Measurements from ENCODE around the gene CAPZB. TPM values are rescaled to one million over a fixed set of nuclear protein-coding genes. Genes with fewer than 3 reads are reported as not detected.

CAPZB gene
- total and polyA plus RNA-seq, 12 donors, result 99.7 to 386 (median 164) TPM

DNA sequence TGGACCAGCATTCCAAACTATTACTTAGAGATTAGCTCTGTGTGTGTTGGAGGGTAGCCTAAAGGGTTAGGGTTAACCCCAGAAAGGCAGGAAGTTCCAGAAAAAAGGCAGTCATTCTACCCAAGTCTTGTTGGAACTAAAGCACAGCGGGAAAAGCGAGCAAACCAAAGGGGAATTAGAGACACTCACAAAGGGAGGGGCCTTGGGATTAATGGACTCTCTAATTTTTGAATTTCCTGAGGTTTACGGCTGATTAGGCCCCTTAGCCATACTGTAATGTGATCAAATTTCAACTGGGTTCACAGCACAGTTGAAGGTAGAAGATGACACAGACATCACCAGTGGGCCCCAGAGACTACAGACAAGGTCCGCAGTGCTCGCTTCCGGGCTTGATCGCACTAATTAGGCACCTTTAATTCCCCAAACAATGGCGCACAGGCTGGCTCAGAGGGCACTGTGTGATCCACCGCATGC is 28.3 kb downstream of the CAPZB start:
- H3K27me3 ChIP-seq, result no peaks in the 10 kb centered on the region
- no peaks in the 10 kb centered on the region for H3K36me3 ChIP-seq (replicated peaks in 1 of 2)
- H3K9me3 ChIP-seq (replicated peaks in 1 of 3), result no peaks in the 10 kb centered on the region
- H3K4me3 ChIP-seq, result no peak overlapping the region
- no peak for DNase-seq
- H3K27ac ChIP-seq, result peak overlapping the region in 2 of 5 donors; percentile 38
- peaks cover 29 to 92% of the 10 kb centered on the region in 2 donors for H3K4me1 ChIP-seq (replicated peaks in 1 of 2)
- intact Hi-C loops (cut with DNase I), result no loop called here
- TF ChIP-seq, protein P1, sequence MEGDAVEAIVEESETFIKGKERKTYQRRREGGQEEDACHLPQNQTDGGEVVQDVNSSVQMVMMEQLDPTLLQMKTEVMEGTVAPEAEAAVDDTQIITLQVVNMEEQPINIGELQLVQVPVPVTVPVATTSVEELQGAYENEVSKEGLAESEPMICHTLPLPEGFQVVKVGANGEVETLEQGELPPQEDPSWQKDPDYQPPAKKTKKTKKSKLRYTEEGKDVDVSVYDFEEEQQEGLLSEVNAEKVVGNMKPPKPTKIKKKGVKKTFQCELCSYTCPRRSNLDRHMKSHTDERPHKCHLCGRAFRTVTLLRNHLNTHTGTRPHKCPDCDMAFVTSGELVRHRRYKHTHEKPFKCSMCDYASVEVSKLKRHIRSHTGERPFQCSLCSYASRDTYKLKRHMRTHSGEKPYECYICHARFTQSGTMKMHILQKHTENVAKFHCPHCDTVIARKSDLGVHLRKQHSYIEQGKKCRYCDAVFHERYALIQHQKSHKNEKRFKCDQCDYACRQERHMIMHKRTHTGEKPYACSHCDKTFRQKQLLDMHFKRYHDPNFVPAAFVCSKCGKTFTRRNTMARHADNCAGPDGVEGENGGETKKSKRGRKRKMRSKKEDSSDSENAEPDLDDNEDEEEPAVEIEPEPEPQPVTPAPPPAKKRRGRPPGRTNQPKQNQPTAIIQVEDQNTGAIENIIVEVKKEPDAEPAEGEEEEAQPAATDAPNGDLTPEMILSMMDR (IDR thresholded peaks at IDR 0.05), result no peak
- TF ChIP-seq POLR2A (IDR thresholded peaks at IDR 0.05), result no peak
- 63 to 88% (median 74%) methylated on average over 5 to 9 of the region's 9 CpGs for WGBS, 4 donors

DNA sequence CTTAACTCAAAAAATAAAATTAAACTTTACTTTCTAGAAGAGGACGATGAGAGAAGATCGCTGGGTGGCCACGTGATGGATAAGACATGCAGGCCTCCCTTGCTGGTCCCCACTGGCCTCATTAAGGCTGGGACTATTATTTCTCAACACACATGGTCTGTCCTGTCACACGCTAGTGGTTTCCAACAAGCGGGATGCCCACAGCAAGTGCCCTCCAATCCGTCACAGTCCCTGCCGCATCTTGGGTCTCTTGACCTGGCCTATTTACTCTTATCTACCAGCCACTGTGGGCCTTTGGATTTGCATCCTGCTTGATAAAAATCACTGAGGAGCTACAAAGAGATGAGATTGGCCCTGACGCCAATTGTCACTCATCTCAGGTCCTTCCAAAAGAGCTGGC is 30.0 kb downstream of the CAPZB start:
- Histone ChIP-seq H3K27me3 (no peaks in the 10 kb centered on the region), H3K9me3 (replicated peaks in 1 of 3) (no peaks in the 10 kb centered on the region), H3K4me1 (replicated peaks in 1 of 2) (peaks cover 30 to 96% of the 10 kb centered on the region in 2 donors), H3K4me3 (no peak overlapping the region), H3K27ac (peak overlapping the region in 2 of 5 donors; percentile 80 to 88), H3K36me3 (replicated peaks in 1 of 2) (no peaks in the 10 kb centered on the region)
- 73 to 84% (median 78%) methylated on average over 8 of the region's 8 CpGs for WGBS, 4 donors
- no peak for DNase-seq
- TF ChIP-seq POLR2A (IDR thresholded peaks at IDR 0.05), result no peak
- TF ChIP-seq, protein P1 (IDR thresholded peaks at IDR 0.05), result no peak
- intact Hi-C loops (cut with DNase I), result no loop called here

DNA sequence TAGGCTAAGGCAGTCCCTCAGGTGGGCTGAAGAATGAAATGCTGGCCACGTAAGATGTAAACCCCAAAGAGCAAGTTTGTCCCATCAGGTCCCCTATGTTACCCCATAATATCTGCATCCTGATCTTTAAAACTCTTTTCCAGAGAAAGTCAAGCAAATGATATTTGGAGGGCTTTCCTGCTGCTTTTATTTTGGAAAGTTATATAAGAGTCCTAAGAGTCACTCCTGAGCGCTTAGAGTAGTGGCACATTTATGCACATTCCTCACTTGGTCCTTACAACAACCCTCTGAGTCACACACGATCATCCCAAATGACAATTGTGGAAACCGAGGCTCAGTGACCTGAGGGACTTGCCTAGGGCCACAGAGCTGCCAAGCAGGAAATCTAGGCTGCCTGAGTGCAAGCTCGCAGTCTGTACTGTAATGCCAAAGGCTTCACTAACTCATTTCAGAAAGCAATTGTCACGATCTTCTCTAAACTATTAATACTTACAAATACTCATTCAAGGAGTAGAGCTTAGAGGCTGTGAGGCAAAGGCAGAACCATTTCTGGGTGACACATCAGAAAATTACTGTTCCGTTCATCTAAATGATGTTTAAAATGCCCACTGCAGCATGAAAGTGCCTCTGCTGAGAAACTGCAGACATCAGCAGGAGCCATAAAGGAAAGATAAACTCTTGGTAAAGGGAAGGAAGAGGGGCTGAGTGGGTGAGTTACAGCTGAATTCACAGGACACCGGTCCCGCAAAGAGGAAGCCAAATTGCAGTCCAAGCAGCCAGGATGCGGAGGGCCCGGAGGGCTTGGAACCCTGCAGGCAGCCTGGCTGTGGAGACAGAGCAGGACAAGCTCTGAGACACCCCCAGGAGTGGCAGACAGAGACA is 30.8 kb downstream of the CAPZB start:
- Histone ChIP-seq H3K36me3 (replicated peaks in 1 of 2) (no peaks in the 10 kb centered on the region), H3K27me3 (no peaks in the 10 kb centered on the region), H3K4me1 (replicated peaks in 1 of 2) (peaks cover 38 to 96% of the 10 kb centered on the region in 2 donors), H3K4me3 (no peak overlapping the region), H3K9me3 (replicated peaks in 1 of 3) (no peaks in the 10 kb centered on the region), H3K27ac (peak overlapping the region in 4 of 5 donors; percentile 13 to 88 (median 54))
- DNase-seq, result peak in 1 of 7 donors; percentile 56
- no peak for TF ChIP-seq POLR2A (IDR thresholded peaks at IDR 0.05)
- TF ChIP-seq, protein P1 (IDR thresholded peaks at IDR 0.05), result no peak
- 48 to 59% (median 56%) methylated on average over 9 to 11 of the region's 11 CpGs for WGBS, 4 donors
- intact Hi-C loops (cut with DNase I), result no loop called here

DNA sequence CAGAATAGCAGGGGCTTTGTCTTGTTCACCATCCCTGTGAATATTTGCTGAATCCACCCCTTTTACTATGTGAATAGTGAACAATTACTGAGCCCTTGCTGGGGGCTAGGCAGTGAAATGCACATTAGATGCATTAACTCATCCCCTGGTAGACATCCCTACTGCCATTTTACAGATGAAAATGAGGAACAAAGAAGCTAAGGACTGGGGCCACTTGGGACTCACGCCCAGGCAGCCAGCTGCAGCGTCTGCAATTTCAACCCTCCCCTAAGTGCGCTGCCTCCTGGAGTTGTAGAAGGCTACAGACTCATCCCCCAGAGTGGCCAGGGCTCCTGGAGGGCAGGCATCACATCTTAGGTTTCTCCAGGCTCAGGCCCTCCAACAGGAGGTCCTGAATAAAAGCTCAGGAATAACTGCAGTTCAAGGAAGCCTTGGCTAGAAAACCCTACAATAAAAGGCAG is 31.6 kb downstream of the CAPZB start:
- Histone ChIP-seq H3K4me1 (replicated peaks in 1 of 2) (peaks cover 45 to 96% of the 10 kb centered on the region in 2 donors), H3K4me3 (no peak overlapping the region), H3K27ac (peak overlapping the region in 4 of 5 donors; percentile 13 to 88 (median 54)), H3K27me3 (no peaks in the 10 kb centered on the region), H3K36me3 (replicated peaks in 1 of 2) (no peaks in the 10 kb centered on the region), H3K9me3 (replicated peaks in 1 of 3) (no peaks in the 10 kb centered on the region)
- WGBS, 4 donors, result 34 to 65% (median 45%) methylated on average over 1 to 3 of the region's 3 CpGs
- no peak for TF ChIP-seq POLR2A (IDR thresholded peaks at IDR 0.05)
- TF ChIP-seq, protein P1 (IDR thresholded peaks at IDR 0.05), result no peak
- DNase-seq, result no peak
- intact Hi-C loops (cut with DNase I), result no loop called here

Data from adrenal gland (tissue), 12 donors.